Choroid plexus epithelial cell (primary cell): Measurements from ENCODE around the gene GDF10.
A peak's percentile ranks its signal among the peaks of the same experiment; 100 is the strongest.

Experiments
- DNase-seq: peaks from one replicate; pipeline ENCODE4 v3.0.0-alpha.2; 2010; ENCODE audit warnings: low read depth
- H3K4me3 ChIP-seq: 2 replicates; pipeline ENCODE4 v1.5.1; 2011; ENCODE audit warnings: low read depth, mild to moderate bottlenecking, control low read depth, low read length, moderate library complexity
- CTCF ChIP-seq: conservative IDR thresholded peaks from 2 replicates; pipeline ENCODE4 v1.5.1; 2011; ENCODE audit warnings: low read depth, mild to moderate bottlenecking, control low read depth, inconsistent platforms, low read length, moderate library complexity

Gene GDF10

GRCh38 chr10:47353351-47353750 lies 53.4 kb downstream of the GDF10 start:
- no peak overlapping the region for H3K4me3 ChIP-seq
- TF ChIP-seq CTCF: no peak
- DNase-seq: no peak

GRCh38 chr10:47354165-47354564 lies 54.2 kb downstream of the GDF10 start:
- H3K4me3 ChIP-seq: no peak overlapping the region
- peak; percentile 63 for TF ChIP-seq CTCF
- DNase-seq: peak; percentile 62

GRCh38 chr10:47354900-47355299 lies 54.9 kb downstream of the GDF10 start:
- no peak overlapping the region for H3K4me3 ChIP-seq
- TF ChIP-seq CTCF: no peak
- DNase-seq: no peak

- no peak overlapping the region for H3K4me3 ChIP-seq
- no peak for DNase-seq
- no peak for TF ChIP-seq CTCF
These were observed 56.7 kb downstream of the GDF10 start for GRCh38 chr10:47356708-47357107.

- TF ChIP-seq CTCF: no peak
- DNase-seq: no peak
- H3K4me3 ChIP-seq: no peak overlapping the region
These were observed 57.2 kb downstream of the GDF10 start for GRCh38 chr10:47357131-47357582.

- no peak for TF ChIP-seq CTCF
- no peak for DNase-seq
These were observed 57.9 kb downstream of the GDF10 start for GRCh38 chr10:47357911-47358310.

GRCh38 chr10:47358457-47358856 lies 58.5 kb downstream of the GDF10 start:
- TF ChIP-seq CTCF: no peak
- DNase-seq: no peak

More at GRCh38 chr10:47357911-47358310, 57.9 kb downstream of the GDF10 start:
- H3K4me3 ChIP-seq: no peak overlapping the region

More at GRCh38 chr10:47358457-47358856, 58.5 kb downstream of the GDF10 start:
- H3K4me3 ChIP-seq: no peak overlapping the region
